IMR-90 (cell line): ENCODE results near the gene FBXO22. TPM values are rescaled to one million over a fixed set of nuclear protein-coding genes. Genes with fewer than 3 reads are reported as not detected.

Experiments
- ATAC-seq: fragments of 200-7000 bp; cut with Tn5 transposase; 2 replicates; pipeline ENCODE4 v1.9.1; 2020; ENCODE audit warnings: low read depth, mild to moderate bottlenecking, moderate library complexity
- BruUV-seq: library from RNA; stranded (reverse); fragments of 400-500 nt; replicated peaks from 2 replicates; lab custom pipeline; 2021; lab: Mats Ljungman, UMichigan
- CTCF ChIA-PET: fragments of 300-600 bp; formaldehyde crosslinking; extraction: SDS; loops from one replicate; lab custom pipeline; 2021; ENCODE audit warnings: antibody characterized with exemption; lab: Yijun Ruan, JAX
- POLR2A ChIA-PET: fragments of 300-600 bp; sonication (Branson Sonifier 250); formaldehyde crosslinking; loops from one replicate; lab custom pipeline; 2022; ENCODE audit warnings: antibody characterized with exemption; ENCODE audit not compliant: unreplicated experiment; lab: Charles Lee
- DNase-seq: peaks from one replicate; pipeline ENCODE4 v3.0.0; 2013
- H2AFZ ChIP-seq: replicated peaks from 2 replicates; pipeline ENCODE3; 2013; ENCODE audit warnings: low read length, mild to moderate bottlenecking; ENCODE audit not compliant: poor library complexity
- H2AK5ac ChIP-seq: 2 replicates; pipeline ENCODE4 v1.6.1; 2013; ENCODE audit warnings: low read depth, low read length, inconsistent platforms
- H2AK9ac ChIP-seq: replicated peaks from 2 replicates; pipeline ENCODE3; 2013; ENCODE audit warnings: mild to moderate bottlenecking, low read depth, low read length, moderate library complexity; ENCODE audit not compliant: poor library complexity
- H2BK120ac ChIP-seq: 2 replicates; pipeline ENCODE4 v1.6.1; 2013; ENCODE audit warnings: low read depth, low read length, inconsistent platforms
- H2BK15ac ChIP-seq: 3 replicates; pipeline ENCODE4 v1.6.1; 2013; ENCODE audit warnings: low read depth, low read length, inconsistent platforms
- H2BK20ac ChIP-seq: 2 replicates; pipeline ENCODE4 v1.6.1; 2013; ENCODE audit warnings: low read depth, mild to moderate bottlenecking, inconsistent platforms, low read length, moderate library complexity
- H2BK5ac ChIP-seq: 2 replicates; pipeline ENCODE4 v1.6.1; 2013; ENCODE audit warnings: mild to moderate bottlenecking, low read depth, low read length, inconsistent platforms; ENCODE audit not compliant: poor library complexity, severe bottlenecking
- H3K14ac ChIP-seq: replicated peaks from 2 replicates; pipeline ENCODE4 v1.6.1; 2013; ENCODE audit warnings: low read depth, low read length, inconsistent platforms
- H3K18ac ChIP-seq: 2 replicates; pipeline ENCODE4 v1.6.1; 2013; ENCODE audit warnings: low read depth, low read length, control low read depth
- H3K23ac ChIP-seq: 2 replicates; pipeline ENCODE4 v1.6.1; 2013; ENCODE audit warnings: low read depth, low read length, inconsistent platforms
- H3K27ac ChIP-seq: 2 replicates; pipeline ENCODE4 v1.5.1; 2013; ENCODE audit warnings: mild to moderate bottlenecking, control low read depth, low read length; ENCODE audit not compliant: insufficient read depth
- H3K27me3 ChIP-seq: 2 replicates; pipeline ENCODE4 v1.6.1; 2013; ENCODE audit warnings: low read length; ENCODE audit not compliant: control insufficient read depth, insufficient read depth
- H3K36me3 ChIP-seq: 2 replicates; pipeline ENCODE4 v1.6.1; 2013; ENCODE audit warnings: low read length, mixed read lengths; ENCODE audit not compliant: control insufficient read depth, insufficient read depth
- H3K4ac ChIP-seq: 2 replicates; pipeline ENCODE4 v1.6.1; 2013; ENCODE audit warnings: low read depth, low read length, inconsistent platforms
- H3K4me1 ChIP-seq: 2 replicates; pipeline ENCODE4 v1.6.1; 2013; ENCODE audit warnings: low read length, mixed read lengths; ENCODE audit not compliant: control insufficient read depth, insufficient read depth
- H3K4me2 ChIP-seq: 2 replicates; pipeline ENCODE4 v1.6.1; 2013; ENCODE audit warnings: low read depth, mild to moderate bottlenecking, control low read depth, low read length, moderate library complexity
- H3K4me3 ChIP-seq: 2 replicates; pipeline ENCODE4 v1.5.1; 2013; ENCODE audit warnings: low read depth, mild to moderate bottlenecking, control low read depth, low read length, moderate library complexity; ENCODE audit not compliant: insufficient read depth
- H3K56ac ChIP-seq: 2 replicates; pipeline ENCODE4 v1.6.1; 2013; ENCODE audit warnings: low read length, inconsistent platforms; ENCODE audit not compliant: insufficient read depth; ENCODE audit errors: extremely low read depth
- H3K79me1 ChIP-seq, 2 experiments: 2 replicates each; pipeline ENCODE4 v1.6.1; 2013; ENCODE audit warnings: low read length in 2 of 2, inconsistent platforms in 1 of 2, low read depth in 1 of 2
- H3K9ac ChIP-seq: 2 replicates; pipeline ENCODE4 v1.6.1; 2013; ENCODE audit warnings: low read depth, low read length, control low read depth
- H3K9me1 ChIP-seq: 2 replicates; pipeline ENCODE4 v1.6.1; 2013; ENCODE audit warnings: low read length, inconsistent platforms; ENCODE audit not compliant: insufficient read depth
- H3K9me3 ChIP-seq: 2 replicates; pipeline ENCODE4 v1.6.1; 2013; ENCODE audit warnings: low read length; ENCODE audit not compliant: control insufficient read depth, insufficient read depth
- H4K20me1 ChIP-seq: 2 replicates; pipeline ENCODE4 v1.6.1; 2013; ENCODE audit warnings: low read length, inconsistent platforms; ENCODE audit not compliant: insufficient read depth
- H4K5ac ChIP-seq: 2 replicates; pipeline ENCODE4 v1.6.1; 2013; ENCODE audit warnings: mild to moderate bottlenecking, low read depth, low read length, control low read depth
- H4K8ac ChIP-seq, 2 experiments: 2 replicates each; pipeline ENCODE4 v1.6.1; 2013; ENCODE audit warnings: low read depth in 2 of 2, low read length in 2 of 2, control low read depth in 1 of 2, inconsistent platforms in 1 of 2
- H4K91ac ChIP-seq: 2 replicates; pipeline ENCODE4 v1.6.1; 2013; ENCODE audit warnings: low read depth, low read length, inconsistent platforms; ENCODE audit not compliant: insufficient read depth
- CHD1 ChIP-seq: IDR thresholded peaks from 2 replicates; pipeline ENCODE4 v1.6.1; 2012; ENCODE audit warnings: low read depth, low read length, improper control_type of control experiment
- CTCF ChIP-seq: conservative IDR thresholded peaks from 2 replicates; pipeline ENCODE4 v1.5.1; 2012; ENCODE audit warnings: mild to moderate bottlenecking, low read depth, low read length, improper control_type of control experiment
- FOS ChIP-seq: fragments of 150-350 bp; IDR thresholded peaks from 2 replicates; pipeline ENCODE4 v1.6.1; 2016; ENCODE audit warnings: low read depth, low read length
- RCOR1 ChIP-seq: IDR thresholded peaks from 2 replicates; pipeline ENCODE4 v1.6.1; 2012; ENCODE audit warnings: mild to moderate bottlenecking, low read length, improper control_type of control experiment; ENCODE audit not compliant: insufficient replicate concordance
- RFX5 ChIP-seq: IDR thresholded peaks from 2 replicates; pipeline ENCODE4 v1.8.0; 2012; ENCODE audit warnings: low read depth, mild to moderate bottlenecking, low read length, moderate library complexity
- USF2 ChIP-seq: fragments of 150-350 bp; IDR thresholded peaks from 2 replicates; pipeline ENCODE4 v1.6.1; 2017; ENCODE audit warnings: mild to moderate bottlenecking, antibody characterized with exemption, low read length, low read depth
- WGBS, 2 experiments: methylation state at CpG; one replicate each; pipeline versions ENCODE4 v1.1.5 to v1.1.7; 2013; ENCODE audit warnings: missing lambda C conversion rate in 2 of 2; ENCODE audit not compliant: insufficient read length in 1 of 2; ENCODE audit errors: extremely low coverage in 2 of 2; 5-methylcytosine and 5-hydroxymethylcytosine counted together
- dilution Hi-C: fragments of 300-500 bp; cut with HindIII; formaldehyde crosslinking; loops from one replicate; pipeline ENCODE4 v1.14.3; 2018; ENCODE audit warnings: low sequenced_read_pairs; ENCODE audit not compliant: unreplicated experiment
- in situ Hi-C: fragments of 300-500 bp; cut with MboI; formaldehyde crosslinking; loops from 3 replicates; pipeline ENCODE4 v1.14.3; 2019; ENCODE audit warnings: low sequenced_read_pairs, inconsistent platforms, mixed read lengths
- intact Hi-C: fragments of 100-400 bp; cut with micrococcal nuclease; formaldehyde crosslinking; loops from 2 replicates; pipeline ENCODE4 v1.10.0; 2022
- polyA plus RNA-seq, 3 experiments: library from polyadenylated mRNA; depleted of rRNA; stranded (reverse); fragments of >200 nt; gene quantifications; 2 replicates each; pipeline ENCODE4 v1.2.3, GENCODE V29; 2012; ENCODE audit warnings: low replicate concordance in 1 of 3
- total RNA-seq: library from RNA; depleted of rRNA; stranded (reverse); fragments of >200 nt; gene quantifications from 2 replicates; pipeline ENCODE4 v1.2.3, GENCODE V29; 2012

The FBXO22 gene
- total and polyA plus RNA-seq, 2 of the 4 experiments (the other 2 are of a cell fraction), result 22.4 to 45.2 TPM

GRCh38 chr15:75918135-75918534 lies 14.5 kb downstream of the FBXO22 start:
- no peak for DNase-seq
- Histone ChIP-seq H4K91ac (no peak overlapping the region), H3K36me3 (peaks cover 14% of the 10 kb centered on the region), H2AFZ (no peak overlapping the region), H4K5ac (no peak overlapping the region), H3K9me1 (peaks cover 12% of the 10 kb centered on the region), H3K23ac (no peak overlapping the region), H2AK5ac (no peak overlapping the region), H3K4ac (no peak overlapping the region), H4K8ac (no peak overlapping the region), H3K9me3 (no peaks in the 10 kb centered on the region), H3K27me3 (no peaks in the 10 kb centered on the region), H3K27ac (no peak overlapping the region), H2AK9ac (no peak overlapping the region), H3K9ac (no peak overlapping the region), H3K4me1 (peaks cover 4% of the 10 kb centered on the region), H3K4me2 (no peak overlapping the region), H3K79me1 (peaks cover 23 to 60% of the 10 kb centered on the region in 2 experiments), H3K18ac (no peak overlapping the region), H2BK15ac (no peak overlapping the region), H2BK5ac (no peak overlapping the region), H3K56ac (no peak overlapping the region), H3K14ac (no peak overlapping the region), H3K4me3 (no peak overlapping the region), H2BK20ac (no peak overlapping the region), H2BK120ac (no peak overlapping the region), H4K20me1 (peaks cover 30% of the 10 kb centered on the region)
- POLR2A ChIA-PET, result no interaction called here
- ATAC-seq, result no peak
- no peak for TF ChIP-seq FOS
- no peak for TF ChIP-seq RFX5
- TF ChIP-seq CHD1, result no peak
- TF ChIP-seq RCOR1, result no peak
- TF ChIP-seq CTCF, result no peak
- TF ChIP-seq USF2, result no peak
- CTCF ChIA-PET, result interaction anchor here (0.6 to 1.1 kb wide), 2 partner anchors 10 to 11 kb away, joined by 3 to 4 read pairs; no protein-coding TSS in a partner anchor
- dilution Hi-C loops, result no loop called here
- WGBS, 2 experiments, result no CpG with 5 or more reads among the region's 1 CpG
- in situ Hi-C loops, result no loop called here
- intact Hi-C loops, result no loop called here
- BruUV-seq, result no TSS peak
